Lower lobe of right lung (tissue), 2 donors: Measurements from ENCODE around the gene COX14. TPM values are rescaled to one million over a fixed set of nuclear protein-coding genes. Genes with fewer than 3 reads are reported as not detected.

Source experiments
- ATAC-seq, 2 donors: fragments of 200-7000 bp; cut with Tn5 transposase; one replicate each; pipeline ENCODE4 v1.9.1; 2020 to 2022; ENCODE audit warnings: mild to moderate bottlenecking in 2 of 2, moderate library complexity in 2 of 2
- DNase-seq: peaks from one replicate; pipeline ENCODE4 v3.0.0-alpha.2; 2020
- H3K27ac ChIP-seq: fragments of 200-600 bp; one replicate; pipeline ENCODE4 v1.8.0; 2022
- H3K27me3 ChIP-seq: fragments of 200-600 bp; one replicate; pipeline ENCODE4 v1.8.0; 2022; ENCODE audit warnings: low read depth
- H3K36me3 ChIP-seq: fragments of 200-600 bp; one replicate; pipeline ENCODE4 v1.8.0; 2022; ENCODE audit warnings: mild to moderate bottlenecking
- H3K4me1 ChIP-seq: fragments of 200-600 bp; one replicate; pipeline ENCODE4 v1.8.0; 2022
- H3K4me3 ChIP-seq: fragments of 200-600 bp; one replicate; pipeline ENCODE4 v1.8.0; 2022; ENCODE audit warnings: mild to moderate bottlenecking
- H3K9me3 ChIP-seq: fragments of 200-600 bp; one replicate; pipeline ENCODE4 v1.8.0; 2022
- intact Hi-C: fragments of 100-400 bp; cut with DNase I; formaldehyde crosslinking; loops from one replicate; pipeline ENCODE4 v1.11.0; 2022
- total RNA-seq: library from RNA; stranded (reverse); fragmentation: NEBNext Ultra II Directional; extraction: Animal tissue kit (Norgen Biotek cat#: 25700); gene quantifications from one replicate; pipeline ENCODE4 v1.2.1, GENCODE V29; 2021
- TF ChIP-seq, protein P1 (sequence below): fragments of 200-600 bp; IDR thresholded peaks from one replicate; pipeline ENCODE4 v1.8.0; 2022; ENCODE audit warnings: antibody characterized with exemption, mild to moderate bottlenecking
- donor health status: DM: no; HTN: yes; CAD: no; lungs with severe emphysema.

COX14 gene
- total RNA-seq, 1 donor from 2014 or later: 68.0 TPM

- intact Hi-C loops: no loop called here
- Histone ChIP-seq H3K9me3 (no peaks in the 10 kb centered on the region), H3K27ac (no peak overlapping the region), H3K4me1 (peaks cover 21% of the 10 kb centered on the region), H3K4me3 (no peak overlapping the region), H3K36me3 (peaks cover 36% of the 10 kb centered on the region), H3K27me3 (no peaks in the 10 kb centered on the region)
- no peak for ATAC-seq
- no peak for DNase-seq
- TF ChIP-seq, protein P1, sequence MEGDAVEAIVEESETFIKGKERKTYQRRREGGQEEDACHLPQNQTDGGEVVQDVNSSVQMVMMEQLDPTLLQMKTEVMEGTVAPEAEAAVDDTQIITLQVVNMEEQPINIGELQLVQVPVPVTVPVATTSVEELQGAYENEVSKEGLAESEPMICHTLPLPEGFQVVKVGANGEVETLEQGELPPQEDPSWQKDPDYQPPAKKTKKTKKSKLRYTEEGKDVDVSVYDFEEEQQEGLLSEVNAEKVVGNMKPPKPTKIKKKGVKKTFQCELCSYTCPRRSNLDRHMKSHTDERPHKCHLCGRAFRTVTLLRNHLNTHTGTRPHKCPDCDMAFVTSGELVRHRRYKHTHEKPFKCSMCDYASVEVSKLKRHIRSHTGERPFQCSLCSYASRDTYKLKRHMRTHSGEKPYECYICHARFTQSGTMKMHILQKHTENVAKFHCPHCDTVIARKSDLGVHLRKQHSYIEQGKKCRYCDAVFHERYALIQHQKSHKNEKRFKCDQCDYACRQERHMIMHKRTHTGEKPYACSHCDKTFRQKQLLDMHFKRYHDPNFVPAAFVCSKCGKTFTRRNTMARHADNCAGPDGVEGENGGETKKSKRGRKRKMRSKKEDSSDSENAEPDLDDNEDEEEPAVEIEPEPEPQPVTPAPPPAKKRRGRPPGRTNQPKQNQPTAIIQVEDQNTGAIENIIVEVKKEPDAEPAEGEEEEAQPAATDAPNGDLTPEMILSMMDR: no peak
These were observed 9.9 kb upstream of the COX14 start for GRCh38 chr12:50102131-50102531.

DNA sequence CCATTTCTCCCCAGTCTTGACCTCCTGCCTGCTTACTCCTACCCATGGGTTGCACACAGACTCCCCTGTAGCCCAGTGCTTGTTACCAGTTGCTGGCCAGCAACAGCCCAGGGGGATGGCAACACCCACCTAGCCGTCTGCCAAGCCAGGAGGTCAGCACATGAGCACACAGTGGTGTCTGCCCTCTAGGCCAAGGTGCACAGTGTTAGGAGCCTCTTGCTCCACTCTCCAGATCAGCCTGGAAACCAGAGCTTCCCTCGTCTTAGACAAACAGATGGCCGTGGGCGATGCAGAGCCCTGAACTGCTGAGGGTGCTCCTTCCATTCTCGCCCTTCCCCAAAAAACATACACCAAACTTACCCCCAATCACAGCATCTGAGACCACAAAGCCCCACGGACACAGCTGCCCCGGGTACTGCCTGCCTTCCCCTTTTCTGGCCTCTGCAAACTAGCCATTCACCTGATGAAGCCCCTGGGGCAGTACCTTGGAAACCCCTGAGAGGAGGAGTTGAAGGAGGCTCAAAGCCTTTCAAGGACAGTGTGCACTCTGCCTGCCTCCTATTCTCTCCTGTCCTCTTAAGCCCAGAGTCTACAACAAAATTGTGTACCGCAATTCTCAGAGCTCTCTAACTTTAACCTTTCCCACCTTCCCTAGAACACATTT, 9.3 kb upstream of the COX14 start:
- intact Hi-C loops: no loop called here
- TF ChIP-seq, protein P1: no peak
- Histone ChIP-seq H3K27me3 (no peaks in the 10 kb centered on the region), H3K4me1 (peaks cover 21% of the 10 kb centered on the region), H3K36me3 (peaks cover 30% of the 10 kb centered on the region), H3K27ac (no peak overlapping the region), H3K9me3 (no peaks in the 10 kb centered on the region), H3K4me3 (no peak overlapping the region)
- peak; percentile 79 for DNase-seq
- peak; percentile 52 to 61 for ATAC-seq

DNA sequence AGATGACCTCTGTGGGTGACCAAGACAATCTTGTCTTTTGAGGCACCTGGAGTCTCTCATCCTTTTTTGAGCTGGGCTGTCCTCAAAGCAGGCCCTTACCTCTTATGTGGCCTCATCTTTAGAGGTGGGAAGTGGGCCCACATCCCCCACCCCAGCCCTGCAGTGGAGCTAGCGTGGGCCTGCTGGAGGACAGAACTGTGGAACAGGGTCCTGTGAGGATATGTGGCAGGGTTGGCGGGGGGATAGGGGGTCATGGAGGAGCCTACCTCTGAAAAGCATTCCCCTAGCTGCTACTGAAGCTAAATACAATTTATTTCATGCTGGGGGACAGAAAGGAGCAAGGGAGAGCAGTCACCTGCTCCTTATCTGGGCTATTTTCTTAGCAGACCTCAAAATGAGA, 8.7 kb upstream of the COX14 start:
- Histone ChIP-seq H3K4me1 (peaks cover 21% of the 10 kb centered on the region), H3K27me3 (no peaks in the 10 kb centered on the region), H3K9me3 (no peaks in the 10 kb centered on the region), H3K27ac (peak overlapping the region; percentile 13), H3K36me3 (peaks cover 24% of the 10 kb centered on the region), H3K4me3 (no peak overlapping the region)
- DNase-seq (no peak), ATAC-seq (no peak)
- intact Hi-C loops: no loop called here
- TF ChIP-seq, protein P1: no peak

DNA sequence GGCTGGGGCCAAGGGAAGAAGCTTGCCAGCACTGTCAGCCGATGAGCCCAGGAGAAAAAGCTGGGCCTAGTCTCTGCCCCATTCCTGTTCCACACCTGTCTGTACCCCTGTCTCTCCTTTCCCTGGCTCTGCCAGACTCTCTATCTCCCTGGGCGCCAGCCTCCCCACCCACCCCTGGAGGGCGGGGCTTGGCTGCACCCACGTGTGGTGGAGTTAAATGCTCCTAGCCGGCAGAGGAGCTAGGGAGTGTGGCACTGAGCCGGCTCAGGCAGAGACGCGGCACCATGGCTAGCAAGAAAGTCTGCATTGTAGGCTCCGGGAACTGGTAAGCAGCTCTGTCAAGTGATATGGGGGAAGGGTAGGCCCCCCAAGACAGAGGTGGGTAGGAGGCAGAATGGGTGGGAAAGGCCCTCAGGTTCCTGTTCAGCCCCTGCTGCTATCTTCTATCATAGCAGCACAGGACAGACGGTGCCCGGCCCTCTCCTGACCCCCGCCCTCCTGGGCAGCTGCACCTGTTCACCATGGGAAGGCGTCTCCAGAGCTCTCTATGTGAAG, 8.2 kb upstream of the COX14 start, which contains the start of gene GPD1:
TSS of gene GPD1 (plus strand) at position 242 of the 555 bp plus-strand sequence. CDS start at position 285, 43 bp downstream.
- DNase-seq (peak; percentile 84), ATAC-seq (peak; percentile 89 to 93)
- Histone ChIP-seq H3K36me3 (peaks cover 19% of the 10 kb centered on the region), H3K27me3 (no peaks in the 10 kb centered on the region), H3K4me3 (peak within 1 kb of the TSS; percentile 29), H3K27ac (peak within 1 kb of the TSS; percentile 13), H3K9me3 (no peaks in the 10 kb centered on the region), H3K4me1 (peaks cover 21% of the 10 kb centered on the region)
- intact Hi-C loops: no loop called here
- TF ChIP-seq, protein P1: no peak

DNA sequence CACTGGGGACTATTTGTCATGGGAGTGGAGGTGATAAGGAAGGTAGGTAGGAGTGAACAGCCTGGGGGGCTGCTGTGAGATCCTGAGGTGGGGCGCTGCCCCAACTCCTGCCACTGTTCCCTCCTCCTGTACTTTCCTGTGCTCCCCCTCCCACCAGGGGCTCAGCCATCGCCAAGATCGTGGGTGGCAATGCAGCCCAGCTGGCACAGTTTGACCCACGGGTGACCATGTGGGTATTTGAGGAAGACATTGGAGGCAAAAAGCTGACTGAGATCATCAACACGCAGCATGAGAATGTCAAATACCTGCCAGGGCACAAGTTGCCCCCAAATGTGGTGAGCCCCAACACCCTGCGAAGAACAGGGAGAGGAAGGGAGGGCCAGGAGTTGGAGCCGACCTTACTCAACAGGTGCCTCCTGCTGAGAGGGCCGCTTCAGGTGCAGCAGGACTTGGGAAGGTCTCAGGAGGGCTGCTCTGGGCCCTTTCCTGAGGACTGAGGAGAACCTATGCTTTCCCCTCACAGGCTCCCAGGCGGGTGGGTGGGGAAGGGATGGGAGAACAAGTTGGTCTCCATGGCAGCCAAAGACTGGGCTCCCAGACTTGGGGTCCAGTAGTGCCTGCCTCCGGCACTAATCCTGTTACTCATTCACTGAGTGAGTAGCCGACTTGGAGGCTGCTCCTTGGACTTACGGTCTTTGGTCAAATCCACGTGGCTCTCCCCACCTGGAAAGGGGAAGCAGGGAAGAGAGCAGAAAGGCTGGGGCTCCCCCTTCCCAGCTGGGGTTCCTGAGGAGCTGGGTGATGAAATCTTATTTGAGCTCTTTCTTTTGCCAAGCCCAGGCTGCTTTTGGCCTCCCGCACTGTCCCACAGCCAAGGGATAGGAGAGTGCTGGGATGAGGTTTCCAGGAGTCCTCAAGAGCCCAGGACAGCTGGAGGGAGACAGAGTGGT, 7.3 kb upstream of the COX14 start:
- TF ChIP-seq, protein P1: no peak
- Histone ChIP-seq H3K9me3 (no peaks in the 10 kb centered on the region), H3K4me1 (peaks cover 23% of the 10 kb centered on the region), H3K27ac (peak overlapping the region; percentile 6), H3K36me3 (peaks cover 11% of the 10 kb centered on the region), H3K4me3 (peak overlapping the region; percentile 29), H3K27me3 (no peaks in the 10 kb centered on the region)
- DNase-seq (no peak), ATAC-seq (peak in 1 of 2 donors; percentile 9)
- intact Hi-C loops: no loop called here
